Activated CD8-positive, alpha-beta memory T cell treated with anti-CD3 and anti-CD28 coated beads, Interleukin-2, amount 50 U/mL, for 4 hours (primary cell): ENCODE results near the gene SFT2D2.
A peak's percentile ranks its signal among the peaks of the same experiment; 100 is the strongest.
"Not testable (repeated sequence)": the region's sequence is repeated elsewhere in the genome, so short reads cannot be mapped to it uniquely, and the experiment has no call there.

ENCODE experiments used
- DNase-seq: peaks from one replicate; pipeline ENCODE4 v3.0.0-alpha.2; 2020

The SFT2D2 gene

GRCh38 chr1:168225476-168226190, at the start of gene SFT2D2:
SFT2D2 (plus strand) TSS chr1:168226004; CDS start chr1:168226080, 76 bp downstream.
- peak; percentile 82 for DNase-seq

- DNase-seq: no peak
Measured at GRCh38 chr1:168178227-168178637, 47.6 kb upstream of the SFT2D2 start.

GRCh38 chr1:168178638-168179437, 47.0 kb upstream of the SFT2D2 start, which contains the start of gene TIPRL:
TIPRL (plus strand) TSS chr1:168178962; CDS start chr1:168179078, 116 bp downstream.
- peak; percentile 94 for DNase-seq

GRCh38 chr1:168179438-168180147, 46.2 kb upstream of the SFT2D2 start:
- DNase-seq: no peak

- no peak for DNase-seq
Measured at GRCh38 chr1:168180148-168180524, 45.7 kb upstream of the SFT2D2 start.

GRCh38 chr1:168181063-168181720, 44.6 kb upstream of the SFT2D2 start:
- not testable (repeated sequence) for DNase-seq

- no peak for DNase-seq
Measured at GRCh38 chr1:168187177-168187576, 38.6 kb upstream of the SFT2D2 start.

GRCh38 chr1:168190403-168190802, 35.4 kb upstream of the SFT2D2 start:
- DNase-seq: no peak

- no peak for DNase-seq
Measured at GRCh38 chr1:168195199-168196135, 30.3 kb upstream of the SFT2D2 start.

GRCh38 chr1:168199056-168199455, 26.7 kb upstream of the SFT2D2 start:
- DNase-seq: no peak

GRCh38 chr1:168202941-168203654, 22.7 kb upstream of the SFT2D2 start:
- no peak for DNase-seq

GRCh38 chr1:168206111-168206510, 19.7 kb upstream of the SFT2D2 start:
- DNase-seq: no peak

GRCh38 chr1:168207673-168208072, 18.1 kb upstream of the SFT2D2 start:
- DNase-seq: not testable (repeated sequence)

GRCh38 chr1:168210312-168210711, 15.5 kb upstream of the SFT2D2 start:
- no peak for DNase-seq

GRCh38 chr1:168213349-168213748, 12.5 kb upstream of the SFT2D2 start:
- no peak for DNase-seq

- no peak for DNase-seq
Measured at GRCh38 chr1:168216171-168216570, 9.6 kb upstream of the SFT2D2 start.

- no peak for DNase-seq
Measured at GRCh38 chr1:168217664-168218063, 8.1 kb upstream of the SFT2D2 start.

- DNase-seq: no peak
Measured at GRCh38 chr1:168218658-168219057, 7.1 kb upstream of the SFT2D2 start.

- DNase-seq: no peak
Measured at GRCh38 chr1:168220470-168220871, 5.3 kb upstream of the SFT2D2 start.

- DNase-seq: no peak
Measured at GRCh38 chr1:168221275-168221674, 4.5 kb upstream of the SFT2D2 start.

- no peak for DNase-seq
Measured at GRCh38 chr1:168223261-168223660, 2.5 kb upstream of the SFT2D2 start.
